Stimulated activated naive CD8-positive, alpha-beta T cell treated with anti-CD3 and anti-CD28 coated beads, Interleukin-15, amount 100 ng/mL, for 72 hours (primary cell): Measurements from ENCODE around the gene ARHGAP18.
A peak's percentile ranks its signal among the peaks of the same experiment; 100 is the strongest.

ENCODE experiments used
- ATAC-seq: fragments of 150-1000 bp; cut with Tn5 transposase; 2 replicates; pipeline ENCODE4 v1.10.0; 2021; ENCODE audit warnings: mild to moderate bottlenecking, moderate library complexity
- DNase-seq, 2 donors: peaks; one replicate each; pipeline ENCODE4 v3.0.0; 2021 to 2022
- H3K27ac Mint-ChIP-seq, 2 donors: one replicate each; pipeline ENCODE4 v1.8.0; 2022; ENCODE audit warnings: mild to moderate bottlenecking in 2 of 2, mixed read lengths in 2 of 2, moderate library complexity in 2 of 2
- H3K27me3 Mint-ChIP-seq: one replicate; pipeline ENCODE4 v1.8.0; 2022; ENCODE audit warnings: mixed read lengths
- H3K4me1 Mint-ChIP-seq: one replicate; pipeline ENCODE4 v1.8.0; 2022; ENCODE audit warnings: mild to moderate bottlenecking, mixed read lengths
- H3K4me3 Mint-ChIP-seq, 2 donors: one replicate each; pipeline ENCODE4 v1.8.0; 2022; ENCODE audit warnings: mild to moderate bottlenecking in 2 of 2, mixed read lengths in 2 of 2, moderate library complexity in 1 of 2
- H3K9me3 Mint-ChIP-seq, 2 donors: one replicate each; pipeline ENCODE4 v1.8.0; 2022; ENCODE audit warnings: mixed read lengths in 2 of 2

Gene ARHGAP18

GRCh38 chr6:129732542-129732941 lies 22.6 kb upstream of the ARHGAP18 start:
- ATAC-seq: no peak
- Mint-ChIP-seq H3K27me3 (no peaks in the 10 kb centered on the region), H3K4me1 (peaks cover 18% of the 10 kb centered on the region), H3K4me3 (no peak overlapping the region), H3K27ac (no peak overlapping the region), H3K9me3 (no peaks in the 10 kb centered on the region)
- DNase-seq: no peak

- H3K27ac Mint-ChIP-seq: no peak overlapping the region
- no peaks in the 10 kb centered on the region for H3K27me3 Mint-ChIP-seq
- DNase-seq (no peak), ATAC-seq (no peak)
- H3K4me1 Mint-ChIP-seq: peaks cover 18% of the 10 kb centered on the region
- H3K4me3 Mint-ChIP-seq: no peak overlapping the region
- no peaks in the 10 kb centered on the region for H3K9me3 Mint-ChIP-seq
These were observed 22.1 kb upstream of the ARHGAP18 start for GRCh38 chr6:129732034-129732433.

GRCh38 chr6:129731428-129731827 lies 21.5 kb upstream of the ARHGAP18 start:
- Mint-ChIP-seq H3K27me3 (no peaks in the 10 kb centered on the region), H3K4me1 (peaks cover 18% of the 10 kb centered on the region), H3K4me3 (no peak overlapping the region), H3K27ac (no peak overlapping the region), H3K9me3 (no peaks in the 10 kb centered on the region)
- no peak for DNase-seq
- no peak for ATAC-seq

- Mint-ChIP-seq H3K27me3 (no peaks in the 10 kb centered on the region), H3K4me3 (no peak overlapping the region), H3K27ac (peak overlapping the region; percentile 36 to 59), H3K4me1 (peaks cover 16% of the 10 kb centered on the region), H3K9me3 (no peaks in the 10 kb centered on the region)
- peak; percentile 64 for ATAC-seq
- DNase-seq: peak in 1 of 2 donors; percentile 29
These were observed 20.6 kb upstream of the ARHGAP18 start for GRCh38 chr6:129730477-129731165.

GRCh38 chr6:129726650-129727049 lies 16.7 kb upstream of the ARHGAP18 start:
- H3K27me3 Mint-ChIP-seq: no peaks in the 10 kb centered on the region

GRCh38 chr6:129725341-129725740 lies 15.4 kb upstream of the ARHGAP18 start:
- ATAC-seq (no peak), DNase-seq (no peak)
- no peaks in the 10 kb centered on the region for H3K27me3 Mint-ChIP-seq
- H3K27ac Mint-ChIP-seq: no peak overlapping the region
- H3K9me3 Mint-ChIP-seq: no peaks in the 10 kb centered on the region
- no peak overlapping the region for H3K4me3 Mint-ChIP-seq
- H3K4me1 Mint-ChIP-seq: peaks cover 2% of the 10 kb centered on the region

More at GRCh38 chr6:129726650-129727049, 16.7 kb upstream of the ARHGAP18 start:
- Mint-ChIP-seq H3K27ac (no peak overlapping the region), H3K9me3 (no peaks in the 10 kb centered on the region), H3K4me3 (no peak overlapping the region), H3K4me1 (peaks cover 11% of the 10 kb centered on the region)
- DNase-seq (no peak), ATAC-seq (no peak)

GRCh38 chr6:129719692-129720091 lies 9.7 kb upstream of the ARHGAP18 start:
- no peak overlapping the region for H3K4me3 Mint-ChIP-seq
- no peak for DNase-seq
- H3K4me1 Mint-ChIP-seq: peaks cover 5% of the 10 kb centered on the region
- H3K9me3 Mint-ChIP-seq: no peaks in the 10 kb centered on the region
- H3K27ac Mint-ChIP-seq: no peak overlapping the region
- H3K27me3 Mint-ChIP-seq: no peaks in the 10 kb centered on the region
- no peak for ATAC-seq

GRCh38 chr6:129717277-129717676 lies 7.3 kb upstream of the ARHGAP18 start:
- DNase-seq: no peak
- Mint-ChIP-seq H3K27ac (no peak overlapping the region), H3K4me3 (no peak overlapping the region), H3K4me1 (peaks cover 5% of the 10 kb centered on the region), H3K9me3 (no peaks in the 10 kb centered on the region), H3K27me3 (no peaks in the 10 kb centered on the region)
- no peak for ATAC-seq

GRCh38 chr6:129713806-129714333 lies 3.9 kb upstream of the ARHGAP18 start:
- DNase-seq: no peak
- Mint-ChIP-seq H3K9me3 (no peaks in the 10 kb centered on the region), H3K4me3 (no peak overlapping the region), H3K27me3 (peaks cover 16% of the 10 kb centered on the region), H3K4me1 (peaks cover 20% of the 10 kb centered on the region), H3K27ac (no peak overlapping the region)
- ATAC-seq: no peak

GRCh38 chr6:129711271-129711631 lies 1.3 kb upstream of the ARHGAP18 start:
- Mint-ChIP-seq H3K9me3 (no peaks in the 10 kb centered on the region), H3K27ac (no peak overlapping the region), H3K4me3 (no peak overlapping the region), H3K4me1 (peaks cover 33% of the 10 kb centered on the region), H3K27me3 (peaks cover 16% of the 10 kb centered on the region)
- DNase-seq (no peak), ATAC-seq (no peak)

GRCh38 chr6:129710450-129711270 lies 683 bp upstream of the ARHGAP18 start:
- no peak for DNase-seq
- H3K4me3 Mint-ChIP-seq: peak overlapping the region; percentile 91
- no peaks in the 10 kb centered on the region for H3K9me3 Mint-ChIP-seq

GRCh38 chr6:129709196-129709768 lies 695 bp downstream of the ARHGAP18 start:
- no peaks in the 10 kb centered on the region for H3K9me3 Mint-ChIP-seq
- H3K27ac Mint-ChIP-seq: peak overlapping the region in 1 of 2 donors; percentile 74
- peaks cover 44% of the 10 kb centered on the region for H3K4me1 Mint-ChIP-seq
- H3K27me3 Mint-ChIP-seq: peaks cover 16% of the 10 kb centered on the region
- peak; percentile 4 for ATAC-seq
- DNase-seq: no peak
- peak overlapping the region; percentile 91 for H3K4me3 Mint-ChIP-seq

More at GRCh38 chr6:129710450-129711270, 683 bp upstream of the ARHGAP18 start:
- Mint-ChIP-seq H3K27ac (peak overlapping the region in 1 of 2 donors; percentile 84), H3K27me3 (peaks cover 16% of the 10 kb centered on the region), H3K4me1 (peaks cover 33% of the 10 kb centered on the region)
- no peak for ATAC-seq

GRCh38 chr6:129708496-129709195 lies 1.3 kb downstream of the ARHGAP18 start:
- DNase-seq (no peak), ATAC-seq (no peak)
- Mint-ChIP-seq H3K4me1 (peaks cover 44% of the 10 kb centered on the region), H3K27ac (no peak overlapping the region), H3K9me3 (no peaks in the 10 kb centered on the region), H3K4me3 (peak overlapping the region; percentile 91), H3K27me3 (peaks cover 16% of the 10 kb centered on the region)

GRCh38 chr6:129707882-129708495 lies 2.0 kb downstream of the ARHGAP18 start:
- Mint-ChIP-seq H3K4me1 (peaks cover 44% of the 10 kb centered on the region), H3K4me3 (no peak overlapping the region), H3K27ac (peak overlapping the region in 1 of 2 donors; percentile 52), H3K9me3 (no peaks in the 10 kb centered on the region), H3K27me3 (peaks cover 16% of the 10 kb centered on the region)
- ATAC-seq: no peak
- DNase-seq: no peak

- peaks cover 15% of the 10 kb centered on the region for H3K27me3 Mint-ChIP-seq
- ATAC-seq (no peak), DNase-seq (no peak)
- peaks cover 44% of the 10 kb centered on the region for H3K4me1 Mint-ChIP-seq
- no peak overlapping the region for H3K27ac Mint-ChIP-seq
- H3K9me3 Mint-ChIP-seq: no peaks in the 10 kb centered on the region
- H3K4me3 Mint-ChIP-seq: no peak overlapping the region
These were observed 2.9 kb downstream of the ARHGAP18 start for GRCh38 chr6:129707028-129707427.
